ELR (cell line): ENCODE data around the gene OXCT1.
"Not testable (repeated sequence)": the region's sequence is repeated elsewhere in the genome, so short reads cannot be mapped to it uniquely, and the experiment has no call there.

Experiments used
- DNase-seq: peaks from one replicate; pipeline ENCODE4 v3.0.0-alpha.2; 2015; ENCODE audit warnings: low read depth

OXCT1 gene

GRCh38 chr5:41822036-41822435 is 48.2 kb downstream of the OXCT1 start:
- no peak for DNase-seq

GRCh38 chr5:41821051-41821450 is 49.2 kb downstream of the OXCT1 start:
- no peak for DNase-seq

- DNase-seq, result no peak
Observed at GRCh38 chr5:41820150-41820549, 50.1 kb downstream of the OXCT1 start.

- DNase-seq, result no peak
Observed at GRCh38 chr5:41817625-41818301, 52.5 kb downstream of the OXCT1 start.

- DNase-seq, result no peak
Observed at GRCh38 chr5:41815663-41816229, 54.5 kb downstream of the OXCT1 start.

- no peak for DNase-seq
Observed at GRCh38 chr5:41815261-41815660, 55.0 kb downstream of the OXCT1 start.

GRCh38 chr5:41814306-41814705 is 55.9 kb downstream of the OXCT1 start:
- DNase-seq, result not testable (repeated sequence)

- no peak for DNase-seq
Observed at GRCh38 chr5:41812156-41812555, 58.1 kb downstream of the OXCT1 start.

GRCh38 chr5:41809128-41809527 is 61.1 kb downstream of the OXCT1 start:
- DNase-seq, result no peak

- DNase-seq, result no peak
Observed at GRCh38 chr5:41808294-41808693, 61.9 kb downstream of the OXCT1 start.

GRCh38 chr5:41797662-41798061 is 72.6 kb downstream of the OXCT1 start:
- no peak for DNase-seq

- peak; percentile 53 for DNase-seq
Observed at GRCh38 chr5:41796061-41796460, 74.2 kb downstream of the OXCT1 start.

GRCh38 chr5:41795125-41795524 is 75.1 kb downstream of the OXCT1 start:
- no peak for DNase-seq

- DNase-seq, result peak; percentile 97
Observed at GRCh38 chr5:41794471-41794870, 75.8 kb downstream of the OXCT1 start.

GRCh38 chr5:41793141-41793770 is 77.0 kb downstream of the OXCT1 start:
- peak; percentile 70 for DNase-seq

- DNase-seq, result no peak
Observed at GRCh38 chr5:41790038-41790776, 80.0 kb downstream of the OXCT1 start.

- DNase-seq, result no peak
Observed at GRCh38 chr5:41789434-41789833, 80.8 kb downstream of the OXCT1 start.

GRCh38 chr5:41788941-41789368 is 81.3 kb downstream of the OXCT1 start:
- DNase-seq, result peak; percentile 42

- no peak for DNase-seq
Observed at GRCh38 chr5:41787265-41787664, 83.0 kb downstream of the OXCT1 start.

- DNase-seq, result no peak
Observed at GRCh38 chr5:41785061-41785460, 85.2 kb downstream of the OXCT1 start.

- DNase-seq, result no peak
Observed at GRCh38 chr5:41778410-41778809, 91.8 kb downstream of the OXCT1 start.

- DNase-seq, result no peak
Observed at GRCh38 chr5:41776435-41776834, 93.8 kb downstream of the OXCT1 start.

- DNase-seq, result no peak
Observed at GRCh38 chr5:41773799-41774198, 96.4 kb downstream of the OXCT1 start.
